ENCODE measurements around the gene KCND2.

DNA sequence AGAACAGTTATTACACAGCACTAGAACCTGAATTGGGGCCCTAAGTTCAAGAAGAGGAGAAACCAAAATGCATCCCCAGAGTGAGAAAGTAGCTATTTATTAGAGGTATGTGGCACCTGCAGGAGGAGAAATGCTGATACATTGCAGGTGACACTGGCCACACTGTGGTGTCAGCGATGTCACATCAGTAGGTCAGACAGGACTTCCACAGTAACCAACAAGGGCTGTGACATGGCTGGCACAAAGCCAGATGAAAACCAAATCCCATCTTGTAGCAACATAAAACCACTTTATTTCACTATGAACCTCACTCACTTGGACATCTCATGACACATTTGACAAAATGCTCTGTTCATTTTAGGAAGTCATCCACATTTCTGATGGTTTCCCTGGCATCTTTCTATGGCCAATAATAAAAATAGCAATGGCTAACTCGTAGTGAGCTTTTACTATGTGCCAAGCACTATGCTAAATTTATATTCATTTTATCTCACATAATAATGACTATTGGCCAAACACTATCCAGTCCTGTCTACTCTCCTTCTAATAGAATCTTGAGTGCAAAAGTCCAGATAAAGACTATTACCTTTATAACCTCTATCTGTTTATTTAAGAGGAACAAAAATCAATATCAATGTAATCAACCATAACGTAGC is 430.7 kb downstream of the KCND2 start:
- TF ChIP-seq, protein P1, sequence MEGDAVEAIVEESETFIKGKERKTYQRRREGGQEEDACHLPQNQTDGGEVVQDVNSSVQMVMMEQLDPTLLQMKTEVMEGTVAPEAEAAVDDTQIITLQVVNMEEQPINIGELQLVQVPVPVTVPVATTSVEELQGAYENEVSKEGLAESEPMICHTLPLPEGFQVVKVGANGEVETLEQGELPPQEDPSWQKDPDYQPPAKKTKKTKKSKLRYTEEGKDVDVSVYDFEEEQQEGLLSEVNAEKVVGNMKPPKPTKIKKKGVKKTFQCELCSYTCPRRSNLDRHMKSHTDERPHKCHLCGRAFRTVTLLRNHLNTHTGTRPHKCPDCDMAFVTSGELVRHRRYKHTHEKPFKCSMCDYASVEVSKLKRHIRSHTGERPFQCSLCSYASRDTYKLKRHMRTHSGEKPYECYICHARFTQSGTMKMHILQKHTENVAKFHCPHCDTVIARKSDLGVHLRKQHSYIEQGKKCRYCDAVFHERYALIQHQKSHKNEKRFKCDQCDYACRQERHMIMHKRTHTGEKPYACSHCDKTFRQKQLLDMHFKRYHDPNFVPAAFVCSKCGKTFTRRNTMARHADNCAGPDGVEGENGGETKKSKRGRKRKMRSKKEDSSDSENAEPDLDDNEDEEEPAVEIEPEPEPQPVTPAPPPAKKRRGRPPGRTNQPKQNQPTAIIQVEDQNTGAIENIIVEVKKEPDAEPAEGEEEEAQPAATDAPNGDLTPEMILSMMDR (IDR thresholded peaks at IDR 0.05; ENCODE audit: borderline replicate concordance, extremely low read depth, low read length, poor library complexity, severe bottlenecking) = no peak
- no peak for TF ChIP-seq EZH2 (IDR thresholded peaks at IDR 0.05; ENCODE audit: borderline replicate concordance, low read depth, low read length, severe bottlenecking)

Measured in DND-41 (cell line).